GM12878 (cell line): ENCODE measurements around the gene DISP3. TPM values are rescaled to one million over a fixed set of nuclear protein-coding genes. Genes with fewer than 3 reads are reported as not detected.

Experiments used
- ATAC-seq: fragments of 200-7000 bp; cut with Tn5 transposase; 3 replicates; pipeline ENCODE4 v1.9.1; 2020; ENCODE audit warnings: mild to moderate bottlenecking, moderate library complexity
- BruUV-seq: library from RNA; stranded (reverse); fragments of 400-500 nt; replicated peaks from 2 replicates; lab custom pipeline; 2021; lab: Mats Ljungman, UMichigan
- CTCF ChIA-PET: fragments of 300-600 bp; sonication (Branson Sonifier 250); formaldehyde crosslinking; extraction: SDS; loops from one replicate; lab custom pipeline; 2021; ENCODE audit warnings: inconsistent platforms; lab: Yijun Ruan, JAX
- POLR2A ChIA-PET: fragments of 350-600 bp; formaldehyde crosslinking; extraction: SDS; loops from one replicate; lab custom pipeline; 2021; ENCODE audit warnings: inconsistent platforms; lab: Charles Lee
- RAD21 ChIA-PET: fragments of 300-600 bp; sonication (Branson Sonifier 250); formaldehyde crosslinking; loops from one replicate; lab custom pipeline; 2023; ENCODE audit warnings: antibody characterized with exemption; ENCODE audit not compliant: unreplicated experiment; lab: Charles Lee
- SMC1A ChIA-PET: fragments of 300-600 bp; sonication (Branson Sonifier 250); formaldehyde crosslinking; loops from one replicate; lab custom pipeline; 2023; ENCODE audit not compliant: unreplicated experiment, uncharacterized antibody; lab: Charles Lee
- DNase-seq: peaks from one replicate; pipeline ENCODE4 v3.0.0-alpha.2; 2011; ENCODE audit warnings: low read depth, low spot score
- FAIRE-seq: peaks from 3 replicates; lab custom pipeline; 2011; peaks lifted over from hg19 to GRCh38; lab: Jason Lieb, UNC
- H2AFZ ChIP-seq: 2 replicates; pipeline ENCODE4 v1.6.0; 2011; ENCODE audit warnings: low read depth, low read length, control low read depth; ENCODE audit not compliant: control insufficient read depth
- H3K27ac ChIP-seq: 2 replicates; pipeline ENCODE4 v1.5.1; 2011; ENCODE audit warnings: control low read depth; ENCODE audit not compliant: control insufficient read depth, insufficient read depth
- H3K27me3 ChIP-seq, 2 experiments: replicated peaks in 1 of 2; 2 replicates each; pipeline versions ENCODE4 v1.6.0 to v1.6.1; 2011; ENCODE audit warnings: low read length in 1 of 2; ENCODE audit not compliant: control insufficient read depth in 2 of 2, insufficient read depth in 2 of 2
- H3K36me3 ChIP-seq, 2 experiments: 2 replicates each; pipeline ENCODE4 v1.5.1; 2011; ENCODE audit warnings: low read length in 1 of 2; ENCODE audit not compliant: control insufficient read depth in 2 of 2, insufficient read depth in 2 of 2
- H3K4me1 ChIP-seq: 2 replicates; pipeline ENCODE4 v1.6.1; 2011; ENCODE audit warnings: mild to moderate bottlenecking, low read length, moderate library complexity, mixed read lengths; ENCODE audit not compliant: control insufficient read depth, insufficient read depth
- H3K4me2 ChIP-seq: 2 replicates; pipeline ENCODE4 v1.6.0; 2011; ENCODE audit warnings: control low read depth; ENCODE audit not compliant: control insufficient read depth, insufficient read depth
- H3K4me3 ChIP-seq: fragments of 200-600 bp; sonication (generic); 2 replicates; pipeline ENCODE4 v1.5.1; 2016
- H3K79me2 ChIP-seq: 2 replicates; pipeline ENCODE4 v1.6.0; 2011; ENCODE audit warnings: low read length; ENCODE audit not compliant: control insufficient read depth, insufficient read depth
- H3K9ac ChIP-seq: 2 replicates; pipeline ENCODE4 v1.8.0; 2011; ENCODE audit warnings: low read length, control low read depth, mixed read lengths; ENCODE audit not compliant: control insufficient read depth, insufficient read depth
- H3K9me3 ChIP-seq: replicated peaks from 3 replicates; pipeline ENCODE4 v1.5.1; 2011; ENCODE audit warnings: mild to moderate bottlenecking, low read length; ENCODE audit not compliant: control insufficient read depth, insufficient read depth
- H4K20me1 ChIP-seq: 2 replicates; pipeline ENCODE4 v1.6.0; 2011; ENCODE audit not compliant: control insufficient read depth, insufficient read depth
- ATF7 ChIP-seq: fragments of 450-650 bp; IDR thresholded peaks from 2 replicates; pipeline ENCODE4 v1.6.1; 2016; ENCODE audit warnings: low read depth, mild to moderate bottlenecking
- EZH2 ChIP-seq: IDR thresholded peaks from 2 replicates; pipeline ENCODE4 v1.6.1; 2012; ENCODE audit warnings: low read depth, mild to moderate bottlenecking, control low read depth, inconsistent platforms, low read length, borderline replicate concordance; ENCODE audit not compliant: control insufficient read depth
- ZNF622 ChIP-seq: fragments of 450-650 bp; IDR thresholded peaks from 2 replicates; pipeline ENCODE4 v1.6.1; 2017; ENCODE audit warnings: mild to moderate bottlenecking, inconsistent platforms
- WGBS: methylation state at CpG from one replicate; pipeline ENCODE4 v1.1.6; 2016; ENCODE audit warnings: low lambda C conversion rate; ENCODE audit not compliant: insufficient replicate concordance, insufficient coverage; ENCODE audit errors: missing lambda C conversion rate; 5-methylcytosine and 5-hydroxymethylcytosine counted together
- in situ Hi-C: fragments of 300-500 bp; cut with MboI; formaldehyde crosslinking; loops from 9 replicates; pipeline ENCODE4 v1.14.3; 2018; ENCODE audit warnings: mixed read lengths
- intact Hi-C: fragments of 100-400 bp; cut with micrococcal nuclease; formaldehyde crosslinking; loops from one replicate; pipeline ENCODE4 v1.14.2; 2022; ENCODE audit not compliant: unreplicated experiment
- polyA plus RNA-seq, 11 experiments: library from polyadenylated mRNA; depleted of rRNA in 4 of 11; unstranded in 6 of 11; stranded (reverse) in 5 of 11; fragments of >200 nt; fragmentation: Nextera tagmentation in 4 of 11; fragmentation: Illumina TruSeq in 1 of 11; extraction: Ambion mirVana in 4 of 11; extraction: Trizol in 1 of 11; gene quantifications; 1 replicate in 1 of 11; 2 replicates in 10 of 11; pipeline versions ENCODE4 v1.2.1 to v1.2.3, GENCODE V29; 2011 to 2016; ENCODE audit warnings: inconsistent platforms in 2 of 11, missing spikeins in 2 of 11, low read depth in 1 of 11
- total RNA-seq, 4 experiments: library from RNA; depleted of rRNA in 3 of 4; stranded (reverse); fragments of >200 nt in 3 of 4; fragmentation: Illumina TruSeq in 1 of 4; extraction: Trizol in 1 of 4; gene quantifications; 2 replicates each; pipeline versions ENCODE4 v1.2.1 to v1.2.3, GENCODE V29; 2013 to 2021

Gene DISP3
- total and polyA plus RNA-seq, 10 of the 15 experiments (the other 5 are each of a cell fraction or from before 2014, with no cell fraction given): under 0.01 to 0.18 (median 0.09) TPM; not detected in 2

GRCh38 chr1:11585389-11585788 lies 106.4 kb downstream of the DISP3 start:
- Histone ChIP-seq H3K27me3 (peaks cover 0 to 2% of the 10 kb centered on the region in 2 experiments; a peak in 3 of 4 replicates), H3K27ac (no peak overlapping the region), H2AFZ (no peak overlapping the region), H3K4me1 (no peaks in the 10 kb centered on the region), H3K79me2 (no peaks in the 10 kb centered on the region), H3K9me3 (no peaks in the 10 kb centered on the region), H3K9ac (no peak overlapping the region), H3K36me3 (no peaks in the 10 kb centered on the region), H3K4me2 (no peak overlapping the region), H3K4me3 (no peak overlapping the region), H4K20me1 (no peaks in the 10 kb centered on the region)
- POLR2A ChIA-PET: no interaction called here
- intact Hi-C loops (no loop called here), in situ Hi-C loops (no loop called here)
- 54% methylated on average over 11 of the region's 11 CpGs for WGBS
- no TSS peak for BruUV-seq
- ATAC-seq (no peak), DNase-seq (no peak), FAIRE-seq (no peak)
- RAD21 ChIA-PET: no interaction called here
- CTCF ChIA-PET: interaction anchor here (0.5 kb wide), 1 partner anchor 987 kb away, joined by 5 read pairs; no protein-coding TSS in a partner anchor
- TF ChIP-seq ZNF622: no peak
- TF ChIP-seq ATF7: no peak
- TF ChIP-seq EZH2: no peak
- SMC1A ChIA-PET: no interaction called here

Other genes starting within 250 kb of the DISP3 start
- 35.4 and 35.9 TPM in 2 replicates for gene MTOR, start 216.6 kb upstream of the DISP3 start, total RNA-seq (2014; rRNA removed)
- 29.2 and 30.4 TPM in 2 replicates for gene MTOR, start 216.6 kb upstream of the DISP3 start, total RNA-seq (2014; rRNA removed; fragmentation: Illumina TruSeq; extraction: Trizol)
- 38.4 and 41.8 TPM in 2 replicates for gene MTOR, start 216.6 kb upstream of the DISP3 start, total RNA-seq (2021)
- gene MTOR, start 216.6 kb upstream of the DISP3 start, polyA plus RNA-seq (2011; rRNA removed): 18.5 and 30.9 TPM in 2 replicates
- gene MTOR, start 216.6 kb upstream of the DISP3 start, polyA plus RNA-seq (2014; fragmentation: Illumina TruSeq; extraction: Trizol): 32.2 and 32.6 TPM in 2 replicates
- 1 to 10 TPM; 6.6 to 7.5 TPM for gene MTOR, start 216.6 kb upstream of the DISP3 start, polyA plus RNA-seq (2014; fragmentation: Nextera tagmentation; extraction: Ambion mirVana)
- gene MTOR, start 216.6 kb upstream of the DISP3 start, polyA plus RNA-seq (2014; rRNA removed): 28.9 and 29.2 TPM in 2 replicates
- gene MTOR, start 216.6 kb upstream of the DISP3 start, polyA plus RNA-seq (2016; fragmentation: Nextera tagmentation; extraction: Ambion mirVana): 10 to 100 TPM; 24.3 to 26.5 TPM
- 10.2 and 10.4 TPM in 2 replicates for gene UBIAD1, start 206.0 kb upstream of the DISP3 start, total RNA-seq (2014; rRNA removed)
- 13.8 and 14.4 TPM in 2 replicates for gene UBIAD1, start 206.0 kb upstream of the DISP3 start, total RNA-seq (2014; rRNA removed; fragmentation: Illumina TruSeq; extraction: Trizol)
- gene UBIAD1, start 206.0 kb upstream of the DISP3 start, total RNA-seq (2021): 20.6 and 23.9 TPM in 2 replicates
- 9.5 and 14.1 TPM in 2 replicates for gene UBIAD1, start 206.0 kb upstream of the DISP3 start, polyA plus RNA-seq (2011; rRNA removed)
- gene UBIAD1, start 206.0 kb upstream of the DISP3 start, polyA plus RNA-seq (2014; fragmentation: Illumina TruSeq; extraction: Trizol): 14.1 and 19.4 TPM in 2 replicates
- gene UBIAD1, start 206.0 kb upstream of the DISP3 start, polyA plus RNA-seq (2014; fragmentation: Nextera tagmentation; extraction: Ambion mirVana): 1 to 10 TPM; 4.5 to 5.7 TPM
- 17.7 and 17.8 TPM in 2 replicates for gene UBIAD1, start 206.0 kb upstream of the DISP3 start, polyA plus RNA-seq (2014; rRNA removed)
- gene UBIAD1, start 206.0 kb upstream of the DISP3 start, polyA plus RNA-seq (2016; fragmentation: Nextera tagmentation; extraction: Ambion mirVana): 10 to 100 TPM; 22.7 to 23.8 TPM
- gene FBXO2, start 175.3 kb downstream of the DISP3 start, total RNA-seq (2014; rRNA removed): 0.06 and 0.11 TPM in 2 replicates
- not detected in 2 replicates for gene FBXO2, start 175.3 kb downstream of the DISP3 start, total RNA-seq (2014; rRNA removed; fragmentation: Illumina TruSeq; extraction: Trizol)
- gene FBXO2, start 175.3 kb downstream of the DISP3 start, total RNA-seq (2021): 0.32 and 0.41 TPM in 2 replicates
- gene FBXO2, start 175.3 kb downstream of the DISP3 start, polyA plus RNA-seq (2011; rRNA removed): 0.15 and 0.17 TPM in 2 replicates
- gene FBXO2, start 175.3 kb downstream of the DISP3 start, polyA plus RNA-seq (2014; fragmentation: Illumina TruSeq; extraction: Trizol): 0.10 TPM in 1 of 2 replicates, not detected in the other
- under 1 TPM in 1 of 2 experiments, not detected in 1; 0.07 TPM for gene FBXO2, start 175.3 kb downstream of the DISP3 start, polyA plus RNA-seq (2014; fragmentation: Nextera tagmentation; extraction: Ambion mirVana)
- gene FBXO2, start 175.3 kb downstream of the DISP3 start, polyA plus RNA-seq (2014; rRNA removed): 0.22 and 0.56 TPM in 2 replicates
- under 1 TPM in 1 of 2 experiments, not detected in 1; 0.24 TPM for gene FBXO2, start 175.3 kb downstream of the DISP3 start, polyA plus RNA-seq (2016; fragmentation: Nextera tagmentation; extraction: Ambion mirVana)
- 9.4 and 10.0 TPM in 2 replicates for gene FBXO44, start 175.7 kb downstream of the DISP3 start, total RNA-seq (2014; rRNA removed)
- 4.2 and 4.8 TPM in 2 replicates for gene FBXO44, start 175.7 kb downstream of the DISP3 start, total RNA-seq (2014; rRNA removed; fragmentation: Illumina TruSeq; extraction: Trizol)
- gene FBXO44, start 175.7 kb downstream of the DISP3 start, total RNA-seq (2021): 12.9 and 13.2 TPM in 2 replicates
- 4.1 and 6.3 TPM in 2 replicates for gene FBXO44, start 175.7 kb downstream of the DISP3 start, polyA plus RNA-seq (2011; rRNA removed)
- gene FBXO44, start 175.7 kb downstream of the DISP3 start, polyA plus RNA-seq (2014; fragmentation: Illumina TruSeq; extraction: Trizol): 1.1 and 4.0 TPM in 2 replicates
- gene FBXO44, start 175.7 kb downstream of the DISP3 start, polyA plus RNA-seq (2014; fragmentation: Nextera tagmentation; extraction: Ambion mirVana): 1 to 10 TPM in 1 of 2 experiments, under 1 TPM in 1; 0.77 to 1.5 TPM
- 17.5 and 22.4 TPM in 2 replicates for gene FBXO44, start 175.7 kb downstream of the DISP3 start, polyA plus RNA-seq (2014; rRNA removed)
- gene FBXO44, start 175.7 kb downstream of the DISP3 start, polyA plus RNA-seq (2016; fragmentation: Nextera tagmentation; extraction: Ambion mirVana): 10 to 100 TPM; 11.7 to 12.9 TPM
- gene FBXO6, start 185.0 kb downstream of the DISP3 start, total RNA-seq (2014; rRNA removed): 37.1 TPM in 2 replicates
- gene FBXO6, start 185.0 kb downstream of the DISP3 start, total RNA-seq (2014; rRNA removed; fragmentation: Illumina TruSeq; extraction: Trizol): 15.7 and 16.8 TPM in 2 replicates
- 15.9 and 17.8 TPM in 2 replicates for gene FBXO6, start 185.0 kb downstream of the DISP3 start, total RNA-seq (2021)
- 9.2 and 17.0 TPM in 2 replicates for gene FBXO6, start 185.0 kb downstream of the DISP3 start, polyA plus RNA-seq (2011; rRNA removed)
- gene FBXO6, start 185.0 kb downstream of the DISP3 start, polyA plus RNA-seq (2014; fragmentation: Illumina TruSeq; extraction: Trizol): 10.5 and 18.4 TPM in 2 replicates
- 1 to 10 TPM; 6.0 to 9.3 TPM for gene FBXO6, start 185.0 kb downstream of the DISP3 start, polyA plus RNA-seq (2014; fragmentation: Nextera tagmentation; extraction: Ambion mirVana)
- gene FBXO6, start 185.0 kb downstream of the DISP3 start, polyA plus RNA-seq (2014; rRNA removed): 38.2 and 42.1 TPM in 2 replicates
- 10 to 100 TPM; 26.7 to 32.4 TPM for gene FBXO6, start 185.0 kb downstream of the DISP3 start, polyA plus RNA-seq (2016; fragmentation: Nextera tagmentation; extraction: Ambion mirVana)
- 88.3 and 95.0 TPM in 2 replicates for gene MAD2L2, start 202.0 kb downstream of the DISP3 start, total RNA-seq (2014; rRNA removed)
- 32.8 and 37.2 TPM in 2 replicates for gene MAD2L2, start 202.0 kb downstream of the DISP3 start, total RNA-seq (2014; rRNA removed; fragmentation: Illumina TruSeq; extraction: Trizol)
- gene MAD2L2, start 202.0 kb downstream of the DISP3 start, total RNA-seq (2021): 58.0 and 59.1 TPM in 2 replicates
- gene MAD2L2, start 202.0 kb downstream of the DISP3 start, polyA plus RNA-seq (2011; rRNA removed): 33.2 and 48.3 TPM in 2 replicates
- gene MAD2L2, start 202.0 kb downstream of the DISP3 start, polyA plus RNA-seq (2014; fragmentation: Illumina TruSeq; extraction: Trizol): 21.5 and 42.6 TPM in 2 replicates
- 1 to 10 TPM; 3.5 to 8.0 TPM for gene MAD2L2, start 202.0 kb downstream of the DISP3 start, polyA plus RNA-seq (2014; fragmentation: Nextera tagmentation; extraction: Ambion mirVana)
- 80.5 and 85.1 TPM in 2 replicates for gene MAD2L2, start 202.0 kb downstream of the DISP3 start, polyA plus RNA-seq (2014; rRNA removed)
- gene MAD2L2, start 202.0 kb downstream of the DISP3 start, polyA plus RNA-seq (2016; fragmentation: Nextera tagmentation; extraction: Ambion mirVana): 10 to 100 TPM; 75.4 to 86.5 TPM
- not detected in 2 replicates for gene DRAXIN, start 212.6 kb downstream of the DISP3 start, total RNA-seq (2014; rRNA removed)
- gene DRAXIN, start 212.6 kb downstream of the DISP3 start, total RNA-seq (2014; rRNA removed; fragmentation: Illumina TruSeq; extraction: Trizol): 0.04 and 0.05 TPM in 2 replicates
- 0.05 TPM in 1 of 2 replicates, not detected in the other for gene DRAXIN, start 212.6 kb downstream of the DISP3 start, total RNA-seq (2021)
- 0.01 TPM in 2 replicates for gene DRAXIN, start 212.6 kb downstream of the DISP3 start, polyA plus RNA-seq (2011; rRNA removed)
- not detected in 2 replicates for gene DRAXIN, start 212.6 kb downstream of the DISP3 start, polyA plus RNA-seq (2014; fragmentation: Illumina TruSeq; extraction: Trizol)
- gene DRAXIN, start 212.6 kb downstream of the DISP3 start, polyA plus RNA-seq (2014; fragmentation: Nextera tagmentation; extraction: Ambion mirVana): under 1 TPM in 1 of 2 experiments, not detected in 1; 0.02 TPM
- gene DRAXIN, start 212.6 kb downstream of the DISP3 start, polyA plus RNA-seq (2014; rRNA removed): 0.01 TPM in 2 replicates
- gene DRAXIN, start 212.6 kb downstream of the DISP3 start, polyA plus RNA-seq (2016; fragmentation: Nextera tagmentation; extraction: Ambion mirVana): under 1 TPM; 0.03 to 0.04 TPM